Hepatocyte (in vitro differentiated cells): Measurements from ENCODE around the gene PTPRZ1.

Experiments used
- EZH2 ChIP-seq: fragments of 200-600 bp; sonication (generic); IDR thresholded peaks from 2 replicates; pipeline ENCODE4 v1.6.1; 2016; ENCODE audit warnings: antibody characterized with exemption, mild to moderate bottlenecking, borderline replicate concordance
- EZH2phosphoT487 ChIP-seq: fragments of 200-600 bp; sonication (generic); IDR thresholded peaks from one replicate; pipeline ENCODE4 v1.6.1; 2018; ENCODE audit warnings: antibody characterized with exemption, mild to moderate bottlenecking, low read depth, moderate library complexity; ENCODE audit not compliant: unreplicated experiment, severe bottlenecking
- TF ChIP-seq, protein P1 (sequence below): fragments of 200-600 bp; sonication (generic); IDR thresholded peaks from 2 replicates; pipeline ENCODE4 v1.5.1; 2016; ENCODE audit warnings: antibody characterized with exemption, mild to moderate bottlenecking; ENCODE audit not compliant: poor library complexity

DNA sequence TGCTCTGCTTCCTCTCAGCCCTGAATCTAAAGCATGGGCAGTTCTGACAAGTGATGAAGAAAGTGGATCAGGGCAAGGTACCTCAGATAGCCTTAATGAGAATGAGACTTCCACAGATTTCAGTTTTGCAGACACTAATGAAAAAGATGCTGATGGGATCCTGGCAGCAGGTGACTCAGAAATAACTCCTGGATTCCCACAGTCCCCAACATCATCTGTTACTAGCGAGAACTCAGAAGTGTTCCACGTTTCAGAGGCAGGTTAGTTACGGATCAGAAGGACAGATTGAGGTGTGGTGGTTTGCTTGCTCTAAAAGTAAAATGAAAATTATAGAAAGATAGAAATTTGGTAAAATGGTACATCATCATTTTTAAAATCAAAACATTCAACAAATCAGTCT is 140.7 kb downstream of the PTPRZ1 start:
- TF ChIP-seq, protein P1, sequence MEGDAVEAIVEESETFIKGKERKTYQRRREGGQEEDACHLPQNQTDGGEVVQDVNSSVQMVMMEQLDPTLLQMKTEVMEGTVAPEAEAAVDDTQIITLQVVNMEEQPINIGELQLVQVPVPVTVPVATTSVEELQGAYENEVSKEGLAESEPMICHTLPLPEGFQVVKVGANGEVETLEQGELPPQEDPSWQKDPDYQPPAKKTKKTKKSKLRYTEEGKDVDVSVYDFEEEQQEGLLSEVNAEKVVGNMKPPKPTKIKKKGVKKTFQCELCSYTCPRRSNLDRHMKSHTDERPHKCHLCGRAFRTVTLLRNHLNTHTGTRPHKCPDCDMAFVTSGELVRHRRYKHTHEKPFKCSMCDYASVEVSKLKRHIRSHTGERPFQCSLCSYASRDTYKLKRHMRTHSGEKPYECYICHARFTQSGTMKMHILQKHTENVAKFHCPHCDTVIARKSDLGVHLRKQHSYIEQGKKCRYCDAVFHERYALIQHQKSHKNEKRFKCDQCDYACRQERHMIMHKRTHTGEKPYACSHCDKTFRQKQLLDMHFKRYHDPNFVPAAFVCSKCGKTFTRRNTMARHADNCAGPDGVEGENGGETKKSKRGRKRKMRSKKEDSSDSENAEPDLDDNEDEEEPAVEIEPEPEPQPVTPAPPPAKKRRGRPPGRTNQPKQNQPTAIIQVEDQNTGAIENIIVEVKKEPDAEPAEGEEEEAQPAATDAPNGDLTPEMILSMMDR, result no peak
- TF ChIP-seq EZH2 (no peak), EZH2phosphoT487 (no peak)
